Activated CD8-positive, alpha-beta memory T cell treated with anti-CD3 and anti-CD28 coated beads for 36 hours (primary cell): ENCODE data around the gene RELN. TPM values are rescaled to one million over a fixed set of nuclear protein-coding genes. Genes with fewer than 3 reads are reported as not detected.

ENCODE experiments used
- total RNA-seq, 2 experiments: library from RNA; stranded (reverse); gene quantifications; one replicate each; pipeline ENCODE4 v1.2.3, GENCODE V29; 2021

RELN gene
- total RNA-seq, 2 experiments from 2014 or later: not detected

Other genes with a start within 250 kb of the RELN start
- gene ORC5, start 218.4 kb upstream of the RELN start, total RNA-seq: 10 to 100 TPM; 31.7 to 41.9 TPM